HepG2 (cell line): ENCODE results near the gene RANBP3L. TPM values are rescaled to one million over a fixed set of nuclear protein-coding genes. Genes with fewer than 3 reads are reported as not detected.

Experiments
- ATAC-seq: fragments of 200-7000 bp; cut with Tn5 transposase; 3 replicates; pipeline ENCODE4 v1.9.1; 2020; ENCODE audit warnings: mild to moderate bottlenecking, moderate library complexity
- BruUV-seq: library from RNA; stranded (reverse); fragments of 400-500 nt; replicated peaks from 2 replicates; lab custom pipeline; 2021; lab: Mats Ljungman, UMichigan
- CTCF ChIA-PET: fragments of 300-600 bp; formaldehyde crosslinking; extraction: SDS; loops from one replicate; lab custom pipeline; 2021; ENCODE audit warnings: low total read pairs, inconsistent platforms, low intra/inter-chr PET ratio; lab: Yijun Ruan, JAX
- POLR2A ChIA-PET: fragments of 350-600 bp; sonication (Branson Sonifier 250); formaldehyde crosslinking; loops from one replicate; lab custom pipeline; 2020; ENCODE audit warnings: antibody characterized with exemption, inconsistent platforms; lab: Yijun Ruan, JAX
- DNase-seq: peaks from one replicate; pipeline ENCODE4 v3.0.0-alpha.2; 2015; ENCODE audit warnings: low spot score
- FAIRE-seq: peaks from 3 replicates; lab custom pipeline; 2011; peaks lifted over from hg19 to GRCh38; lab: Jason Lieb, UNC
- H2AFZ ChIP-seq: one replicate; pipeline ENCODE4 v1.6.1; 2011; ENCODE audit warnings: low read length, inconsistent platforms
- H3K27ac ChIP-seq: fragments of 300-600 bp; 3 replicates; pipeline ENCODE4 v1.8.0; 2011; ENCODE audit warnings: mixed run types, mild to moderate bottlenecking, mixed read lengths, low read length, inconsistent platforms; ENCODE audit not compliant: insufficient read depth; ENCODE audit errors: extremely low read length
- H3K27me3 ChIP-seq, 2 experiments: fragments of 200-600 bp in 1 of 2; 2 replicates in 1 of 2; 3 replicates in 1 of 2; pipeline versions ENCODE4 v1.6.0 to v1.8.0; 2011; ENCODE audit warnings: low read length in 2 of 2, mild to moderate bottlenecking in 2 of 2, moderate library complexity in 2 of 2, inconsistent platforms in 1 of 2; ENCODE audit not compliant: insufficient read depth in 2 of 2, control insufficient read depth in 1 of 2
- H3K36me3 ChIP-seq, 2 experiments: fragments of 200-600 bp in 1 of 2; replicated peaks in 1 of 2; 2 replicates in 1 of 2; 3 replicates in 1 of 2; pipeline versions ENCODE4 v1.5.1 to v1.8.0; 2011; ENCODE audit warnings: low read length in 2 of 2, inconsistent platforms in 1 of 2; ENCODE audit not compliant: insufficient read depth in 2 of 2, control insufficient read depth in 1 of 2
- H3K4me1 ChIP-seq: 2 replicates; pipeline ENCODE4 v1.5.1; 2012; ENCODE audit warnings: low read length, inconsistent platforms; ENCODE audit not compliant: insufficient read depth
- H3K4me2 ChIP-seq: 2 replicates; pipeline ENCODE4 v1.6.0; 2011; ENCODE audit warnings: low read depth, low read length, inconsistent platforms
- H3K4me3 ChIP-seq, 3 experiments: fragments of 200-600 bp in 1 of 3; sonication (generic), shearing (Covaris generic) in 1 of 3; replicated peaks in 1 of 3; 2 replicates each; pipeline ENCODE4 v1.5.1; 2011 to 2016; ENCODE audit warnings: low read length in 3 of 3, inconsistent platforms in 2 of 3, low read depth in 2 of 3, mild to moderate bottlenecking in 2 of 3, control low read depth in 1 of 3, mixed read lengths in 1 of 3; ENCODE audit not compliant: insufficient read depth in 1 of 3
- H3K79me2 ChIP-seq: one replicate; pipeline ENCODE4 v1.6.1; 2011; ENCODE audit warnings: low read length, inconsistent platforms; ENCODE audit not compliant: insufficient read depth
- H3K9ac ChIP-seq: 2 replicates; pipeline ENCODE4 v1.6.0; 2011; ENCODE audit warnings: mild to moderate bottlenecking, low read depth, low read length, inconsistent platforms; ENCODE audit not compliant: insufficient read depth
- H3K9me3 ChIP-seq: 2 replicates; pipeline ENCODE4 v1.5.1; 2012; ENCODE audit warnings: mild to moderate bottlenecking, low read length
- H4K20me1 ChIP-seq: 2 replicates; pipeline ENCODE4 v1.6.0; 2011; ENCODE audit warnings: inconsistent platforms, mild to moderate bottlenecking, low read length, moderate library complexity; ENCODE audit not compliant: insufficient read depth
- ATF2 ChIP-seq: sonication (generic); formaldehyde crosslinking; IDR thresholded peaks from 2 replicates; pipeline ENCODE4 v1.4.0; 2020; ENCODE audit warnings: missing genetic modification reagents
- FOXJ3 ChIP-seq: sonication (generic); formaldehyde crosslinking; IDR thresholded peaks from 2 replicates; pipeline ENCODE4 v1.4.0; 2020; ENCODE audit warnings: missing genetic modification reagents, mild to moderate bottlenecking, borderline replicate concordance
- HNF4A ChIP-seq: sonication (generic); formaldehyde crosslinking; IDR thresholded peaks from 2 replicates; pipeline ENCODE4 v1.4.0; 2020; ENCODE audit warnings: missing genetic modification reagents
- HNRNPL ChIP-seq: fragments of 200-400 bp; formaldehyde crosslinking; IDR thresholded peaks from 2 replicates; pipeline ENCODE4 v1.6.1; 2017; ENCODE audit warnings: mild to moderate bottlenecking, low read depth, low read length
- IRF9 ChIP-seq: sonication (generic); formaldehyde crosslinking; IDR thresholded peaks from 2 replicates; pipeline ENCODE4 v1.8.0; 2022; ENCODE audit warnings: missing genetic modification reagents, mild to moderate bottlenecking, borderline replicate concordance
- RORA ChIP-seq: sonication (generic); formaldehyde crosslinking; IDR thresholded peaks from 2 replicates; pipeline ENCODE4 v1.5.0; 2020; ENCODE audit warnings: mild to moderate bottlenecking, missing genetic modification reagents, moderate library complexity
- TBX2 ChIP-seq: sonication (generic); formaldehyde crosslinking; IDR thresholded peaks from 2 replicates; pipeline ENCODE4 v1.5.0; 2020; ENCODE audit warnings: missing genetic modification reagents, mild to moderate bottlenecking, borderline replicate concordance
- XBP1 ChIP-seq: sonication (generic); formaldehyde crosslinking; IDR thresholded peaks from 2 replicates; pipeline ENCODE4 v1.5.0; 2020; ENCODE audit warnings: missing genetic modification reagents
- ZFP82 ChIP-seq: sonication (generic); formaldehyde crosslinking; IDR thresholded peaks from 2 replicates; pipeline ENCODE4 v1.5.1; 2020; ENCODE audit warnings: mild to moderate bottlenecking, missing genetic modification reagents, borderline replicate concordance
- ZNF263 ChIP-seq: sonication (generic); formaldehyde crosslinking; IDR thresholded peaks from 2 replicates; pipeline ENCODE4 v1.4.0; 2020; ENCODE audit warnings: missing genetic modification reagents
- ZNF296 ChIP-seq: sonication (generic); formaldehyde crosslinking; conservative IDR thresholded peaks from 2 replicates; pipeline ENCODE4 v1.5.0; 2020; ENCODE audit warnings: mild to moderate bottlenecking, missing genetic modification reagents
- ZNF513 ChIP-seq: sonication (generic); formaldehyde crosslinking; conservative IDR thresholded peaks from 2 replicates; pipeline ENCODE4 v1.5.0; 2020; ENCODE audit warnings: missing genetic modification reagents
- WGBS: methylation state at CpG from one replicate; pipeline ENCODE4 v1.1.6; 2017; ENCODE audit warnings: low lambda C conversion rate; 5-methylcytosine and 5-hydroxymethylcytosine counted together
- in situ Hi-C: cut with HindIII; loops from 2 replicates; pipeline ENCODE4 v1.10.0; 2017; ENCODE audit warnings: low pct_unique_long_range_greater_than_20kb; ENCODE audit not compliant: extremely low pct_ligation_motif_present
- intact Hi-C: fragments of 100-400 bp; cut with micrococcal nuclease; formaldehyde crosslinking; loops from one replicate; pipeline ENCODE4 v1.10.0; 2022; ENCODE audit not compliant: unreplicated experiment
- polyA plus RNA-seq, 8 experiments: library from polyadenylated mRNA; depleted of rRNA in 3 of 8; stranded (reverse) in 7 of 8; unstranded in 1 of 8; fragments of >200 nt; fragmentation: Illumina TruSeq in 4 of 8; extraction: Trizol in 4 of 8; gene quantifications; 2 replicates each; pipeline versions ENCODE4 v1.2.1 to v1.2.3, GENCODE V29; 2011 to 2016; ENCODE audit warnings: low read depth in 4 of 8, missing spikeins in 1 of 8, mixed read lengths in 1 of 8; ENCODE audit not compliant: insufficient read depth in 1 of 8
- total RNA-seq, 5 experiments: library from RNA; depleted of rRNA; stranded (reverse); fragments of >200 nt; fragmentation: Illumina TruSeq; extraction: Trizol; gene quantifications; 2 replicates each; pipeline ENCODE4 v1.2.3, GENCODE V29; 2016; ENCODE audit warnings: low read depth in 1 of 5

The RANBP3L gene
- total and polyA plus RNA-seq, 2 of the 13 experiments (the other 11 are each of a cell fraction or from before 2014, with no cell fraction given) = 0.09 TPM; not detected in 1

GRCh38 chr5:36205329-36205728 is 96.4 kb downstream of the RANBP3L start:
- no peak for ATAC-seq
- no peak for FAIRE-seq

More at GRCh38 chr5:36205329-36205728, 96.4 kb downstream of the RANBP3L start:
- Histone ChIP-seq H3K27ac (no peak overlapping the region), H4K20me1 (no peaks in the 10 kb centered on the region), H3K36me3 (peaks cover 7 to 35% of the 10 kb centered on the region in 2 experiments), H3K79me2 (no peaks in the 10 kb centered on the region), H3K27me3 (no peaks in the 10 kb centered on the region), H3K4me2 (no peak overlapping the region), H3K4me3 (no peak overlapping the region), H3K9ac (no peak overlapping the region), H3K4me1 (no peaks in the 10 kb centered on the region), H2AFZ (no peak overlapping the region), H3K9me3 (no peaks in the 10 kb centered on the region)
- intact Hi-C loops = no loop called here
- BruUV-seq = no TSS peak
- POLR2A ChIA-PET = no interaction called here
- in situ Hi-C loops = no loop called here
- no peak for DNase-seq
- TF ChIP-seq TBX2 (CRISPR knock-in tag) (no peak), HNF4A (CRISPR knock-in tag) (no peak), XBP1 (CRISPR knock-in tag) (no peak), IRF9 (no peak), HNRNPL (no peak), FOXJ3 (CRISPR knock-in tag) (no peak), ZNF296 (no peak), ATF2 (CRISPR knock-in tag) (no peak), ZNF263 (no peak), RORA (no peak), ZNF513 (CRISPR knock-in tag) (no peak), ZFP82 (CRISPR knock-in tag) (no peak)
- 95% methylated on average over 2 of the region's 2 CpGs for WGBS
- CTCF ChIA-PET = no interaction called here
